SK-N-MC (cell line): ENCODE results near the gene PPP1R7.

Experiments used
- EZH2 ChIP-seq: fragments of 200-600 bp; sonication (generic); IDR thresholded peaks from one replicate; pipeline ENCODE4 v1.6.1; 2017; ENCODE audit warnings: antibody characterized with exemption
- FOXP2 ChIP-seq: optimal IDR thresholded peaks from 2 replicates; pipeline ENCODE3; 2011; ENCODE audit warnings: mild to moderate bottlenecking, moderate library complexity; ENCODE audit not compliant: insufficient read depth; ENCODE audit errors: extremely low read length, control extremely low read depth
- POLR2AphosphoS5 ChIP-seq: IDR thresholded peaks from 2 replicates; pipeline ENCODE4 v1.6.1; 2012; ENCODE audit warnings: mild to moderate bottlenecking, low read depth, low read length, borderline replicate concordance

DNA sequence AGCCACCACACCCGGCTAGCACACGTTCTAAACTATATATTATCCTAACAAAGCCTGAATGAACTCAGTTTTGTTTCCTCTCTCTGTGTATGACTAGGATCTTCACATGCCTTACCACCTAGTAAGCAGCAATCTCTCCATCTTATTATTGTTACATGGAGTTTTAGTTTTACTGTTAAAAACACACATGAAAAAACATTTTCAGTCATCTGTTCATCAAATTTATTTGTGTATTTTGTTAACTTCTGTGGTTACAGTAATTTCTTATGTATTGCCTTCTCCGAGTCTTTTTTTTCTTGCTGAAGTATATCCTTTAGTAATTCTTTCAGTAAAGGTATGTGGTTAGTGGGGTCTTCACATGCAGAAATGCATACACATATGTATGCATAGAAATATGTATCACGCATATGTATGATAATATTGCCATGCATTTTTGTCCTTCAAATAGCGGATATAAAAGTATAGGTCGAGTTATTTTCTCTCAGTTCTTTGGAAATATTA is 69.6 kb downstream of the PPP1R7 start:
- TF ChIP-seq EZH2 (no peak), POLR2AphosphoS5 (no peak), FOXP2 (no peak)
